Kasumi-1 (cell line): ENCODE results near the gene HTR3A.

ENCODE experiments used
- DNase-seq, 2 experiments: peaks; one replicate each; lab custom pipeline; 2025; lab: John Stamatoyannopoulos, UW

Gene HTR3A

GRCh38 chr11:114019046-114019445 is 44.1 kb downstream of the HTR3A start:
- no peak for DNase-seq

DNA sequence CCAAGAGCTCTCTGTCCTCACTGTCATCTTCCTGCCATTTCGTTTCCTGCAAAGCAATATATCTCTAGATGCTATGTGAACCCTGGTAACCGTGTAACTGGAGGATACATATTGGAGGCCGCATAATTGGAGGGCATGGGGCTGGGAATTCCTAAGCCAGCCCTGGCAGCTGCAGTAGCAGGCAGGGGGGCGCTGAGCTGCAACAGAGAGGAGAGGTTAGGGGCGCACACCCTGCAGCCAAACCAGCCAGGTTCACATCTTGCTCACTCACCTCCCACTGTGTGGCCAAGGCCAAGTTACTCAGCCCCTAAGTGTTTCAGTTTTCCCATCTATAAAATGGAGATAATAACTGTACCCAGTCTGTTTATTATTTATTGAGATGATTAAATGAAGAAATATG is 44.7 kb downstream of the HTR3A start:
- no peak for DNase-seq

- DNase-seq: no peak
Observed at GRCh38 chr11:114025329-114025907, 50.5 kb downstream of the HTR3A start.

DNA sequence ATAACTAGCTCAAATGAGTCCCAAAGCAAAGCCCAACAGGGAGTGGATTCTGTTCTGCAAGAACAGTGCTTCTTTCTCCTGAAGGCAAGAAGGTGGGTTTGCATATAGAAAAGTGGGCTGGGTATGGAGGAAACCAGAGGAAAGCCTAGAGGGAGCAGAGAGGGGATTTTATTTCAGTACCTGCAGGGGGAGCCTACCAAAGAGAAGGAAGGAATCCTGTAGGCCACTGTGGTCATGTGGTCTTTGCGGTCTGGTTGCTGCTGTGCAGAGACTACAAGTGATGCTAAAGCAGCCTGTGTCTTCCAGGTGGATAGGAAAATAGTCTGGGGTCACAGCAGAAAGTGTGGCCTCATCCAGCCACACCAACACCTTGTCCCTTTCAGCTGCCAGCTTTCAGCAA is 51.4 kb downstream of the HTR3A start:
- DNase-seq: no peak

DNA sequence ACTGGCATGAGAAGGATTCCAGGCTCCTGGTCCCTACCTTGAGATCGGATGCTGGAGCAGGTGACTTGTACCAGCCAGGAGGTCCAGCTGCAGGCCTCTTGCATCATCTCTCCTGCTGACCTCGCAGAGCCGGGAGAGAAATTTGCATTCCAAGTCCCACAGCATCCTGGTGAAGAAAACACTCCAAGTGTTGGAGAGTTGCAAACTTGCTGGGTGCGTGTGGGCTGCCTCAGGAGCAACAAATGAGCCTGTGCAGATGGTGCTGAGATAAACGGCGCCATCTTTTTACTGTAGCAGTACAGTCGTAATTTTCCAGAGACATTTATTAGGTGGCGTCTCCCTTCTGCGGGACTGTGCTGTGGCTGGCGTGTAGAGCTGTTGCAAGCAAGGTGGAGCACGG is 52.5 kb downstream of the HTR3A start:
- DNase-seq: no peak

GRCh38 chr11:114027926-114028325 is 53.0 kb downstream of the HTR3A start:
- DNase-seq: peak in 1 of 2 experiments; percentile 2

GRCh38 chr11:114031246-114031966 is 56.5 kb downstream of the HTR3A start:
- DNase-seq: no peak

DNA sequence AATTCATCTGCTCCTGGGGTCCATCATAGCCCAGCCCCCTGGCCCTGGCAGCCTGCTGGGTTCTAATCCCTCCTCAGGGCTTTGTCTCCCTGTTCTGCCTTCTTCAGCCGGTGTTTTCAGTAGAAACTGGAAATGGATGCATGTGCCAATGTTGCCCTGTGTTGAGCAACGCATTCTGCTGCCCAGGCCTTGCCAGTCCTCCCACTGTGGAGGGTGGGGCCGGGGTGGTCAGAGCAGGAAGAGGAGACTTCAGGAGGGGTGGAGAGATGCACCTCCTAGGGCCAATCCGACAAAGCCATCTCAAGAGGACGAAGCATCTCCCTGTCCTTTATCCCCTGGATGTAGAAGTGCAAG is 57.0 kb downstream of the HTR3A start:
- DNase-seq: no peak

GRCh38 chr11:114033066-114033465 is 58.2 kb downstream of the HTR3A start:
- DNase-seq: no peak

DNA sequence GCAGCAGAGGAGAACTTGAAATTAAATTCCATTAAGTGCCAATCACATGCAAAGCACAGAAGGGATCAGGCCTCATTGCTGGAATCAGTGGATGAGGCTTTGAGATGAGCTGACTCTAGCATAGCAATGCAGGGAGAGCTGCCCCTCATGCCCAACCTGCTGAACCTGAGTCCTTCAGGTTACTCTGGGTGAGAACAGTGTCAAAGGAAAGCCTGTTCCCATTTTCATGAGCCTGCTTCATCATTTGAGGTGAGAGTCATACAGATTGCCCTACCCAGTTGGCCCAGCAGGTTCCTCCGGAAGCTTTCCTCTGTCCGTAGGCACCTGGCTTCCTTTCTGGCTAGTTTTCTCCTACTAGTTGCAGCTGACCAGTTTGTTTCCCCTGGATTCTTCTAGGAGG is 58.7 kb downstream of the HTR3A start:
- no peak for DNase-seq

- DNase-seq: no peak
Observed at GRCh38 chr11:114034956-114035355, 60.0 kb downstream of the HTR3A start.

GRCh38 chr11:114036147-114036811 is 61.4 kb downstream of the HTR3A start:
- DNase-seq: peak; percentile 16 to 25

GRCh38 chr11:114036958-114037357 is 62.0 kb downstream of the HTR3A start:
- no peak for DNase-seq

- DNase-seq: no peak
Observed at GRCh38 chr11:114039551-114039950, 64.6 kb downstream of the HTR3A start.
